ENCODE results near the gene DFFB. TPM values are rescaled to one million over a fixed set of nuclear protein-coding genes. Genes with fewer than 3 reads are reported as not detected.

The DFFB gene
- total RNA-seq, 1 experiment from 2014 or later: 17.1 TPM

DNA sequence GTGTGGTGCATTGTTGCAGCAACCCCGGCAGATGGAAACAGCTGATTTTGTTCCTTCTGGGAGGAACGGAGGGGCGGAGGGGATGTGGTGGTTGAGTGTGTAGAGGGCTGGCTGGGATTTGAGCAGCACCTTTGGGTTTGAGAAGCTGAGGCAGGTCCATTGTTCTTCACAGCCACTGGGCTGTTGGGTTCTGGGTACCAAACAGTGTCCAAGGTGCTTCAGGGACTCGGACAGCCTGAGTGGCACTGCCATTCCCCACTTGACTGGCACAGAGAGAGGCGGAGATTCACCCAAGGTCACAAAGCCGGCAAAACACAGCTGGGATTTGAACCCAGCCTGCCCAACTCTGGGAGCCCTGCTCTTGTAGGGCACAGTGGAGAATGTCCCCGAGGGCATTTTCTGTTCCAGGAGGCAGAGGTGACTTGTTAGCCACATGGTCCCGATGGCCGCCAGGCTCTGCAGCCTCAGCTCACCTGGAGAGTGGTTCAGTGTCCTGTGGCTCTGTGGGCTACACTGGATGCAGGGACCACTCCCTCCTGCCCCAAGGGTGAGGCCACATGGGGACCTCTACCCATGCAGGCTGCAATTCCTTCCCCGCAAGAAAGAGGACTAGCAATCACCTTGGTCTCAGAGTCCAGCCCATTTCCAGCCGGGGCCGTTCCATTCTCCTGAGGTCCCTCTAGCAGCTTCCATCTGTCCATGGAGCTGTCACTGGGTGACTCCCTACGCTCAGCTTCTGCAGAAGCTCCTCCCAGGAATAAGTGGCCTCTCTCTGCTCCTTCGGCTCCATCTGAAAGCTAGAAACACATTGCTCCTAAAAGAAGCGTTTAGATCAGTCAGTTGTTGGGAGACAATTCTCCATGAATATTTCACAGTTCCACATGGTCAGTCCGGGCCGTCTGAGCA is 74.0 kb downstream of the DFFB start:
- no peaks in the 10 kb centered on the region for H3K36me3 ChIP-seq (ENCODE audit: low read depth, low read length)
- H3K79me2 ChIP-seq (ENCODE audit: low read length): no peaks in the 10 kb centered on the region
- intact Hi-C loops (cut with micrococcal nuclease): no loop called here
- ATAC-seq (no peak), DNase-seq (no peak)
- H3F3A ChIP-seq (ENCODE audit: low read length, unreplicated experiment): no peaks in the 10 kb centered on the region
- no peak overlapping the region for H3K9ac ChIP-seq (ENCODE audit: low read length)
- ChIA-PET CTCF (no interaction called here), POLR2A (ENCODE audit: unreplicated experiment) (no interaction called here)
- H3K4me2 ChIP-seq (ENCODE audit: low read length): no peak overlapping the region
- TF ChIP-seq EZH2phosphoT487 (IDR thresholded peaks at IDR 0.05; ENCODE audit: borderline replicate concordance, low read length): no peak
- H3K27me3 ChIP-seq (ENCODE audit: low read length): peaks cover 60% of the 10 kb centered on the region
- H3K9me3 ChIP-seq (ENCODE audit: low read length): 0 out of 2 replicates have a peak, but pooled peaks cover 6% of the 10 kb centered on the region
- no peak overlapping the region for H3K4me3 ChIP-seq (ENCODE audit: low read length)
- H3K4me1 ChIP-seq (ENCODE audit: insufficient read depth, low read length): no peaks in the 10 kb centered on the region
- H2AFZ ChIP-seq (ENCODE audit: low read length): no peak overlapping the region
- no peaks in the 10 kb centered on the region for H3K9me2 ChIP-seq (replicated peaks; ENCODE audit: low read length)
- no TSS peak for BruUV-seq (replicated peaks)
- no peak overlapping the region for H3K27ac ChIP-seq (ENCODE audit: low read length)
- no peaks in the 10 kb centered on the region for H4K20me1 ChIP-seq (ENCODE audit: low read length)

DNA sequence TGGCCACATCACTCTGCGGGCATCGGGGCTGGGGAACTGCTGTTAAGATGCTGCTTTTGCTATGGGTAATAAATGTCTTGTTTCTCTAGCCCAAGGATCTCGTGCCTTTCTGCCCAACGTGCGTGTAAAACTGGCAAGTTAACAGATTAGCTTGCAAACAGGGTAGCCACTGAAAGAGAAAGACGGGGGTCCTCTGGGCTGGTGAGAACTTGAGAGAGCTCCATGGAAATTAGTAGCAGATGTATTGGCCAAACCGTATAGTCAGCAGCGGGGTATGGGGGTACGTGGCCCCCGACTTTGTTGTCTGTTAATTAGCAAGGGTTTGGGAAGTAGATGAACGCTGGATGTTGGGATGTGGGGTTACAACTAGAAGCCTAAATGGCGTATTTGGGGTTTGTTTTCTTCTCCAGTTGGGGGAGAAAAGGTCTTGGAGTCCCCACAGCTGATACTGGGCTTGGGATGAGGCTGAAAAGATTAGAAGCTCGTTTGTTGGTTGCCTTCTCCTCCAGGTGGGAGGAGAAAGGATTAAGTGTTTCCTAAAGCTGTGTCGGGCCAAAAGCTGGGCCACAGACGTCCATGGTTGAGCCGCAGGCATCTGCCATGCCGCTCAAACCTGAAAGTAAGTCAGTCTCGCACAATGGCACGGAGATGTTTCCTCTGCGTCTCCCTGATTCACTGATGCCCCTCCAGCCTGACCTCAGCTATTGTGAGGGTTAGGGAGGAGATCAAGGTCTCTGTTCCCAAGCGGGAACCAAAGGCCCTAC is 75.1 kb downstream of the DFFB start:
- Histone ChIP-seq H3K36me3 (ENCODE audit: low read depth, low read length) (no peaks in the 10 kb centered on the region), H3K4me1 (ENCODE audit: insufficient read depth, low read length) (no peaks in the 10 kb centered on the region), H3K9me3 (ENCODE audit: low read length) (peaks cover 10% of the 10 kb centered on the region), H4K20me1 (ENCODE audit: low read length) (no peaks in the 10 kb centered on the region), H3F3A (ENCODE audit: low read length, unreplicated experiment) (no peaks in the 10 kb centered on the region), H3K9ac (ENCODE audit: low read length) (no peak overlapping the region), H3K27me3 (ENCODE audit: low read length) (peaks cover 65% of the 10 kb centered on the region), H3K79me2 (ENCODE audit: low read length) (no peaks in the 10 kb centered on the region), H3K4me2 (ENCODE audit: low read length) (no peak overlapping the region), H3K4me3 (ENCODE audit: low read length) (no peak overlapping the region), H3K27ac (ENCODE audit: low read length) (no peak overlapping the region), H2AFZ (ENCODE audit: low read length) (no peak overlapping the region), H3K9me2 (replicated peaks; ENCODE audit: low read length) (no peaks in the 10 kb centered on the region)
- BruUV-seq (replicated peaks): no TSS peak
- CTCF ChIA-PET: no interaction called here
- intact Hi-C loops (cut with micrococcal nuclease): no loop called here
- no peak for ATAC-seq
- TF ChIP-seq, protein P1, sequence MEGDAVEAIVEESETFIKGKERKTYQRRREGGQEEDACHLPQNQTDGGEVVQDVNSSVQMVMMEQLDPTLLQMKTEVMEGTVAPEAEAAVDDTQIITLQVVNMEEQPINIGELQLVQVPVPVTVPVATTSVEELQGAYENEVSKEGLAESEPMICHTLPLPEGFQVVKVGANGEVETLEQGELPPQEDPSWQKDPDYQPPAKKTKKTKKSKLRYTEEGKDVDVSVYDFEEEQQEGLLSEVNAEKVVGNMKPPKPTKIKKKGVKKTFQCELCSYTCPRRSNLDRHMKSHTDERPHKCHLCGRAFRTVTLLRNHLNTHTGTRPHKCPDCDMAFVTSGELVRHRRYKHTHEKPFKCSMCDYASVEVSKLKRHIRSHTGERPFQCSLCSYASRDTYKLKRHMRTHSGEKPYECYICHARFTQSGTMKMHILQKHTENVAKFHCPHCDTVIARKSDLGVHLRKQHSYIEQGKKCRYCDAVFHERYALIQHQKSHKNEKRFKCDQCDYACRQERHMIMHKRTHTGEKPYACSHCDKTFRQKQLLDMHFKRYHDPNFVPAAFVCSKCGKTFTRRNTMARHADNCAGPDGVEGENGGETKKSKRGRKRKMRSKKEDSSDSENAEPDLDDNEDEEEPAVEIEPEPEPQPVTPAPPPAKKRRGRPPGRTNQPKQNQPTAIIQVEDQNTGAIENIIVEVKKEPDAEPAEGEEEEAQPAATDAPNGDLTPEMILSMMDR (conservative IDR thresholded peaks at IDR 0.05; ENCODE audit: low read depth, low read length): no peak
- TF ChIP-seq EZH2 (IDR thresholded peaks at IDR 0.05; ENCODE audit: low read length, unreplicated experiment): no peak
- TF ChIP-seq EZH2phosphoT487 (IDR thresholded peaks at IDR 0.05; ENCODE audit: borderline replicate concordance, low read length): no peak
- no peak for DNase-seq
- POLR2A ChIA-PET (ENCODE audit: unreplicated experiment): no interaction called here

Other genes with a start within 250 kb of the DFFB start
- gene MEGF6, start 246.0 kb upstream of the DFFB start, total RNA-seq (2014; rRNA removed): 32.5 and 40.1 TPM in 2 replicates
- 32.0 and 44.5 TPM in 2 replicates for gene TPRG1L, start 232.5 kb upstream of the DFFB start, total RNA-seq (2014; rRNA removed)
- gene WRAP73, start 207.4 kb upstream of the DFFB start, total RNA-seq (2014; rRNA removed): 57.2 and 67.8 TPM in 2 replicates
- 2.5 and 2.6 TPM in 2 replicates for gene TP73, start 205.0 kb upstream of the DFFB start, total RNA-seq (2014; rRNA removed)
- gene CCDC27, start 105.0 kb upstream of the DFFB start, total RNA-seq (2014; rRNA removed): not detected in 2 replicates
- gene SMIM1, start 84.7 kb upstream of the DFFB start, total RNA-seq (2014; rRNA removed): 10.8 and 14.3 TPM in 2 replicates
- gene LRRC47, start 61.0 kb upstream of the DFFB start, total RNA-seq (2014; rRNA removed): 77.4 and 102 TPM in 2 replicates
- 60.9 and 64.1 TPM in 2 replicates for gene CEP104, start 265 bp upstream of the DFFB start, total RNA-seq (2014; rRNA removed)
- 64.2 and 70.9 TPM in 2 replicates for gene C1orf174, start 42.8 kb downstream of the DFFB start, total RNA-seq (2014; rRNA removed)